Activated T-cell treated with anti-CD3 and anti-CD28 coated beads, Interleukin-2, amount 50 U/mL, for 72 hours (primary cell): ENCODE data around the gene CCDC106. TPM values are rescaled to one million over a fixed set of nuclear protein-coding genes. Genes with fewer than 3 reads are reported as not detected.

Source experiments
- ATAC-seq, 2 donors: fragments of 150-1000 bp; cut with Tn5 transposase; replicated peaks in 1 of 2; 2 replicates each; pipeline ENCODE4 v1.10.0; 2021; ENCODE audit warnings: moderate library complexity in 2 of 2, mild to moderate bottlenecking in 1 of 2
- DNase-seq, 2 donors: peaks; one replicate each; pipeline ENCODE4 v3.0.0; 2021 to 2022; ENCODE audit warnings: mixed read lengths in 1 of 2
- H3K27ac Mint-ChIP-seq: one replicate; pipeline ENCODE4 v1.8.0; 2022; ENCODE audit warnings: mild to moderate bottlenecking, moderate library complexity, mixed read lengths
- H3K27me3 Mint-ChIP-seq: one replicate; pipeline ENCODE4 v1.8.0; 2022; ENCODE audit warnings: low read depth, mixed read lengths
- H3K36me3 Mint-ChIP-seq, 2 donors: one replicate each; pipeline ENCODE4 v1.8.0; 2022; ENCODE audit warnings: mixed read lengths in 2 of 2, mild to moderate bottlenecking in 1 of 2; ENCODE audit not compliant: insufficient read depth in 2 of 2
- H3K4me1 Mint-ChIP-seq: one replicate; pipeline ENCODE4 v1.8.0; 2022; ENCODE audit warnings: low read depth, mixed read lengths
- H3K4me3 Mint-ChIP-seq, 2 donors: one replicate each; pipeline ENCODE4 v1.8.0; 2022; ENCODE audit warnings: mild to moderate bottlenecking in 2 of 2, mixed read lengths in 2 of 2, moderate library complexity in 2 of 2
- H3K9me3 Mint-ChIP-seq, 2 donors: one replicate each; pipeline ENCODE4 v1.8.0; 2022; ENCODE audit warnings: mixed read lengths in 2 of 2
- total RNA-seq, 2 donors: library from RNA; stranded (reverse); gene quantifications; one replicate each; pipeline ENCODE4 v1.2.3, GENCODE V29; 2022

The CCDC106 gene
- total RNA-seq, 2 donors from 2014 or later = 13.8 to 21.7 TPM

- H3K9me3 Mint-ChIP-seq = no peaks in the 10 kb centered on the region
- H3K4me1 Mint-ChIP-seq = no peaks in the 10 kb centered on the region
- H3K4me3 Mint-ChIP-seq = no peak overlapping the region
- H3K27ac Mint-ChIP-seq = no peak overlapping the region
- no peak for DNase-seq
- H3K27me3 Mint-ChIP-seq = no peaks in the 10 kb centered on the region
- peaks cover 1 to 3% of the 10 kb centered on the region in 2 donors for H3K36me3 Mint-ChIP-seq
- ATAC-seq = no peak
These were observed 44.7 kb downstream of the CCDC106 start for GRCh38 chr19:55692681-55693081.

GRCh38 chr19:55693336-55693974 lies 45.4 kb downstream of the CCDC106 start:
- Mint-ChIP-seq H3K36me3 (peaks cover 1 to 3% of the 10 kb centered on the region in 2 donors), H3K27me3 (no peaks in the 10 kb centered on the region), H3K4me3 (no peak overlapping the region), H3K9me3 (no peaks in the 10 kb centered on the region), H3K27ac (no peak overlapping the region), H3K4me1 (no peaks in the 10 kb centered on the region)
- DNase-seq = no peak
- ATAC-seq = no peak

GRCh38 chr19:55694241-55694655 lies 46.2 kb downstream of the CCDC106 start:
- peaks cover 1 to 3% of the 10 kb centered on the region in 2 donors for H3K36me3 Mint-ChIP-seq
- H3K27me3 Mint-ChIP-seq = no peaks in the 10 kb centered on the region
- no peaks in the 10 kb centered on the region for H3K4me1 Mint-ChIP-seq
- no peaks in the 10 kb centered on the region for H3K9me3 Mint-ChIP-seq
- H3K27ac Mint-ChIP-seq = no peak overlapping the region
- no peak overlapping the region for H3K4me3 Mint-ChIP-seq
- ATAC-seq (no peak), DNase-seq (no peak)

GRCh38 chr19:55694656-55695491 lies 46.9 kb downstream of the CCDC106 start:
- H3K4me1 Mint-ChIP-seq = no peaks in the 10 kb centered on the region
- peaks cover 1 to 3% of the 10 kb centered on the region in 2 donors for H3K36me3 Mint-ChIP-seq
- DNase-seq (no peak), ATAC-seq (no peak)
- no peak overlapping the region for H3K4me3 Mint-ChIP-seq
- no peaks in the 10 kb centered on the region for H3K27me3 Mint-ChIP-seq
- no peak overlapping the region for H3K27ac Mint-ChIP-seq
- H3K9me3 Mint-ChIP-seq = no peaks in the 10 kb centered on the region

GRCh38 chr19:55695511-55696290 lies 47.7 kb downstream of the CCDC106 start:
- no peaks in the 10 kb centered on the region for H3K27me3 Mint-ChIP-seq
- H3K9me3 Mint-ChIP-seq = no peaks in the 10 kb centered on the region
- no peaks in the 10 kb centered on the region for H3K4me1 Mint-ChIP-seq
- H3K36me3 Mint-ChIP-seq = peaks cover 1 to 3% of the 10 kb centered on the region in 2 donors
- no peak overlapping the region for H3K4me3 Mint-ChIP-seq
- H3K27ac Mint-ChIP-seq = no peak overlapping the region
- ATAC-seq (no peak), DNase-seq (no peak)

GRCh38 chr19:55696301-55697068 lies 48.5 kb downstream of the CCDC106 start:
- H3K36me3 Mint-ChIP-seq = peaks cover 1 to 3% of the 10 kb centered on the region in 2 donors
- H3K27me3 Mint-ChIP-seq = no peaks in the 10 kb centered on the region
- H3K4me1 Mint-ChIP-seq = no peaks in the 10 kb centered on the region
- DNase-seq (no peak), ATAC-seq (no peak)
- no peak overlapping the region for H3K4me3 Mint-ChIP-seq
- no peak overlapping the region for H3K27ac Mint-ChIP-seq
- H3K9me3 Mint-ChIP-seq = no peaks in the 10 kb centered on the region

- ATAC-seq (no peak), DNase-seq (no peak)
- Mint-ChIP-seq H3K9me3 (no peaks in the 10 kb centered on the region), H3K4me3 (no peak overlapping the region), H3K4me1 (no peaks in the 10 kb centered on the region), H3K27me3 (no peaks in the 10 kb centered on the region), H3K27ac (no peak overlapping the region), H3K36me3 (peaks cover 1 to 3% of the 10 kb centered on the region in 2 donors)
These were observed 49.0 kb downstream of the CCDC106 start for GRCh38 chr19:55697069-55697440.

- H3K4me1 Mint-ChIP-seq = no peaks in the 10 kb centered on the region
- H3K9me3 Mint-ChIP-seq = no peaks in the 10 kb centered on the region
- no peak for ATAC-seq
- no peaks in the 10 kb centered on the region for H3K27me3 Mint-ChIP-seq
- H3K27ac Mint-ChIP-seq = no peak overlapping the region
- no peak for DNase-seq
- peaks cover 1 to 4% of the 10 kb centered on the region in 2 donors for H3K36me3 Mint-ChIP-seq
- no peak overlapping the region for H3K4me3 Mint-ChIP-seq
These were observed 49.7 kb downstream of the CCDC106 start for GRCh38 chr19:55697698-55698097.

- H3K36me3 Mint-ChIP-seq = peaks cover 3 to 4% of the 10 kb centered on the region in 2 donors
- no peak for DNase-seq
These were observed 50.2 kb downstream of the CCDC106 start for GRCh38 chr19:55698256-55698655.

GRCh38 chr19:55699221-55699620 lies 51.2 kb downstream of the CCDC106 start:
- Mint-ChIP-seq H3K36me3 (peaks cover 3 to 4% of the 10 kb centered on the region in 2 donors), H3K9me3 (no peaks in the 10 kb centered on the region), H3K27ac (no peak overlapping the region), H3K27me3 (no peaks in the 10 kb centered on the region), H3K4me3 (no peak overlapping the region), H3K4me1 (no peaks in the 10 kb centered on the region)
- no peak for ATAC-seq
- no peak for DNase-seq

More at GRCh38 chr19:55698256-55698655, 50.2 kb downstream of the CCDC106 start:
- Mint-ChIP-seq H3K4me3 (no peak overlapping the region), H3K9me3 (no peaks in the 10 kb centered on the region), H3K4me1 (no peaks in the 10 kb centered on the region), H3K27me3 (no peaks in the 10 kb centered on the region), H3K27ac (no peak overlapping the region)
- no peak for ATAC-seq

- Mint-ChIP-seq H3K9me3 (no peaks in the 10 kb centered on the region), H3K27me3 (no peaks in the 10 kb centered on the region)
These were observed 52.8 kb downstream of the CCDC106 start for GRCh38 chr19:55700813-55701212.

GRCh38 chr19:55702131-55702627 lies 54.2 kb downstream of the CCDC106 start:
- H3K4me1 Mint-ChIP-seq = no peaks in the 10 kb centered on the region
- H3K9me3 Mint-ChIP-seq = no peaks in the 10 kb centered on the region
- ATAC-seq = no peak
- DNase-seq = no peak
- no peaks in the 10 kb centered on the region for H3K27me3 Mint-ChIP-seq
- H3K36me3 Mint-ChIP-seq = peaks cover 2 to 4% of the 10 kb centered on the region in 2 donors
- no peak overlapping the region for H3K27ac Mint-ChIP-seq
- H3K4me3 Mint-ChIP-seq = no peak overlapping the region

More at GRCh38 chr19:55700813-55701212, 52.8 kb downstream of the CCDC106 start:
- ATAC-seq (no peak), DNase-seq (no peak)
- Mint-ChIP-seq H3K27ac (no peak overlapping the region), H3K36me3 (peaks cover 2 to 4% of the 10 kb centered on the region in 2 donors), H3K4me3 (no peak overlapping the region), H3K4me1 (no peaks in the 10 kb centered on the region)
